Liver (tissue), 9 donors: ENCODE data around the gene METTL13. TPM values are rescaled to one million over a fixed set of nuclear protein-coding genes. Genes with fewer than 3 reads are reported as not detected.

Experiments
- DNase-seq: peaks from one replicate; pipeline ENCODE4 v3.0.0-alpha.2; 2017; ENCODE audit warnings: low spot score
- H3K27ac ChIP-seq, 2 donors: one replicate each; pipeline ENCODE4 v1.7.0; 2013; ENCODE audit warnings: inconsistent platforms in 2 of 2, low read length in 2 of 2, control low read depth in 1 of 2, low read depth in 1 of 2, mild to moderate bottlenecking in 1 of 2
- H3K27me3 ChIP-seq, 4 donors: one replicate each; pipeline versions ENCODE4 v1.6.1 to v1.7.0; 2013; ENCODE audit warnings: low read length in 3 of 4, inconsistent platforms in 1 of 4, mild to moderate bottlenecking in 1 of 4, moderate library complexity in 1 of 4; ENCODE audit not compliant: control insufficient read depth in 4 of 4, insufficient read depth in 4 of 4
- H3K36me3 ChIP-seq, 4 donors: one replicate each; pipeline versions ENCODE4 v1.6.1 to v1.7.0; 2013; ENCODE audit warnings: low read length in 3 of 4, mild to moderate bottlenecking in 3 of 4, low read depth in 1 of 4, moderate library complexity in 1 of 4; ENCODE audit not compliant: control insufficient read depth in 4 of 4, insufficient read depth in 3 of 4
- H3K4me1 ChIP-seq, 4 donors: one replicate each; pipeline versions ENCODE4 v1.6.1 to v1.7.0; 2013; ENCODE audit warnings: low read length in 3 of 4, mild to moderate bottlenecking in 3 of 4, moderate library complexity in 1 of 4; ENCODE audit not compliant: control insufficient read depth in 4 of 4, insufficient read depth in 4 of 4
- H3K4me3 ChIP-seq, 3 donors: one replicate each; pipeline versions ENCODE4 v1.6.1 to v1.7.0; 2013; ENCODE audit warnings: low read length in 3 of 3, control low read depth in 1 of 3, low read depth in 1 of 3, mild to moderate bottlenecking in 1 of 3
- H3K9ac ChIP-seq, 2 donors: one replicate each; pipeline ENCODE4 v1.7.0; 2013; ENCODE audit warnings: low read length in 2 of 2, mild to moderate bottlenecking in 2 of 2, moderate library complexity in 2 of 2, control low read depth in 1 of 2, low read depth in 1 of 2
- H3K9me3 ChIP-seq, 4 donors: one replicate each; pipeline versions ENCODE4 v1.6.1 to v1.7.0; 2013; ENCODE audit warnings: low read length in 3 of 4; ENCODE audit not compliant: control insufficient read depth in 4 of 4
- CTCF ChIP-seq: fragments of 150-350 bp; IDR thresholded peaks from 2 replicates; pipeline ENCODE4 v1.5.1; 2017; ENCODE audit warnings: improper control_type of control experiment, low read depth, low read length; ENCODE audit not compliant: missing input control
- FOXA1 ChIP-seq: IDR thresholded peaks from 2 replicates; pipeline ENCODE4 v1.6.1; 2016; ENCODE audit warnings: antibody characterized with exemption
- FOXA2 ChIP-seq: IDR thresholded peaks from 2 replicates; pipeline ENCODE4 v1.6.1; 2016; ENCODE audit warnings: antibody characterized with exemption
- GABPA ChIP-seq, 2 donors: IDR thresholded peaks in 1 of 2; conservative IDR thresholded peaks in 1 of 2; 2 replicates each; pipeline ENCODE4 v1.6.1; 2016; ENCODE audit warnings: antibody characterized with exemption in 2 of 2, mild to moderate bottlenecking in 1 of 2, moderate library complexity in 1 of 2
- HNF4G ChIP-seq: IDR thresholded peaks from 2 replicates; pipeline ENCODE4 v1.6.1; 2016; ENCODE audit warnings: antibody characterized with exemption
- JUND ChIP-seq, 2 donors: IDR thresholded peaks; 2 replicates each; pipeline ENCODE4 v1.6.1; 2016; ENCODE audit warnings: antibody characterized with exemption in 2 of 2
- NR2F2 ChIP-seq: IDR thresholded peaks from 2 replicates; pipeline ENCODE4 v1.6.1; 2016; ENCODE audit warnings: antibody characterized with exemption
- RAD21 ChIP-seq, 2 donors: IDR thresholded peaks; 2 replicates each; pipeline ENCODE4 v1.6.1; 2016; ENCODE audit warnings: antibody characterized with exemption in 2 of 2, mild to moderate bottlenecking in 2 of 2
- SP1 ChIP-seq: IDR thresholded peaks from 2 replicates; pipeline ENCODE4 v1.6.1; 2018; ENCODE audit warnings: antibody characterized with exemption, mild to moderate bottlenecking
- TAF1 ChIP-seq: conservative IDR thresholded peaks from 2 replicates; pipeline ENCODE4 v1.6.1; 2016; ENCODE audit warnings: antibody characterized with exemption, mild to moderate bottlenecking
- WGBS: extraction: QIAGEN DNeasy Blood & Tissue Kit; methylation state at CpG from one replicate; pipeline ENCODE4 v1.1.7; 2013; 5-methylcytosine and 5-hydroxymethylcytosine counted together
- polyA plus RNA-seq, 2 donors: library from polyadenylated mRNA; stranded (reverse) in 1 of 2; unstranded in 1 of 2; fragments of 200-250 nt in 1 of 2; fragments of >200 nt in 1 of 2; fragmentation: Nextera tagmentation in 1 of 2; extraction: Ambion mirVana in 1 of 2; gene quantifications; one replicate each; pipeline versions ENCODE4 v1.2.1 to v1.2.3, GENCODE V29; 2013 to 2015
- total RNA-seq, 2 donors: library from RNA; depleted of rRNA; stranded (reverse); fragments of >200 nt; gene quantifications; one replicate each; pipeline ENCODE4 v1.2.3, GENCODE V29; 2014
- TF ChIP-seq, protein P1 (sequence below): IDR thresholded peaks from 2 replicates; pipeline ENCODE4 v1.6.1; 2016; ENCODE audit warnings: antibody characterized with exemption
- TF ChIP-seq, protein P2 (sequence below): IDR thresholded peaks from 2 replicates; pipeline ENCODE4 v1.6.1; 2016; ENCODE audit warnings: antibody characterized with exemption
- TF ChIP-seq, protein P3 (sequence below): IDR thresholded peaks from 2 replicates; pipeline ENCODE4 v1.6.1; 2016; ENCODE audit warnings: antibody characterized with exemption, mild to moderate bottlenecking
- donor health status: healthy.
- donor health status: healthy.
- donor health status: healthy.
- donor health status: healthy.
- donor health status: healthy.

The METTL13 gene
- total and polyA plus RNA-seq, 4 donors, result 10.5 to 16.1 (median 13.4) TPM

GRCh38 chr1:171809834-171810233 lies 28.4 kb downstream of the METTL13 start:
- Histone ChIP-seq H3K36me3 (no peaks in the 10 kb centered on the region), H3K9me3 (no peaks in the 10 kb centered on the region), H3K9ac (no peak overlapping the region), H3K27ac (no peak overlapping the region), H3K4me3 (no peak overlapping the region), H3K4me1 (peaks cover 0 to 1% (median 0%) of the 10 kb centered on the region in 4 donors), H3K27me3 (no peaks in the 10 kb centered on the region)
- no peak for DNase-seq
- TF ChIP-seq FOXA2, result no peak
- TF ChIP-seq, protein P1, sequence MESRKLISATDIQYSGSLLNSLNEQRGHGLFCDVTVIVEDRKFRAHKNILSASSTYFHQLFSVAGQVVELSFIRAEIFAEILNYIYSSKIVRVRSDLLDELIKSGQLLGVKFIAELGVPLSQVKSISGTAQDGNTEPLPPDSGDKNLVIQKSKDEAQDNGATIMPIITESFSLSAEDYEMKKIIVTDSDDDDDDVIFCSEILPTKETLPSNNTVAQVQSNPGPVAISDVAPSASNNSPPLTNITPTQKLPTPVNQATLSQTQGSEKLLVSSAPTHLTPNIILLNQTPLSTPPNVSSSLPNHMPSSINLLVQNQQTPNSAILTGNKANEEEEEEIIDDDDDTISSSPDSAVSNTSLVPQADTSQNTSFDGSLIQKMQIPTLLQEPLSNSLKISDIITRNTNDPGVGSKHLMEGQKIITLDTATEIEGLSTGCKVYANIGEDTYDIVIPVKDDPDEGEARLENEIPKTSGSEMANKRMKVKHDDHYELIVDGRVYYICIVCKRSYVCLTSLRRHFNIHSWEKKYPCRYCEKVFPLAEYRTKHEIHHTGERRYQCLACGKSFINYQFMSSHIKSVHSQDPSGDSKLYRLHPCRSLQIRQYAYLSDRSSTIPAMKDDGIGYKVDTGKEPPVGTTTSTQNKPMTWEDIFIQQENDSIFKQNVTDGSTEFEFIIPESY, result no peak
- no peak for TF ChIP-seq NR2F2
- TF ChIP-seq HNF4G, result no peak
- TF ChIP-seq, protein P2, sequence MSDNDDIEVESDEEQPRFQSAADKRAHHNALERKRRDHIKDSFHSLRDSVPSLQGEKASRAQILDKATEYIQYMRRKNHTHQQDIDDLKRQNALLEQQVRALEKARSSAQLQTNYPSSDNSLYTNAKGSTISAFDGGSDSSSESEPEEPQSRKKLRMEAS, result no peak
- TF ChIP-seq, protein P3, sequence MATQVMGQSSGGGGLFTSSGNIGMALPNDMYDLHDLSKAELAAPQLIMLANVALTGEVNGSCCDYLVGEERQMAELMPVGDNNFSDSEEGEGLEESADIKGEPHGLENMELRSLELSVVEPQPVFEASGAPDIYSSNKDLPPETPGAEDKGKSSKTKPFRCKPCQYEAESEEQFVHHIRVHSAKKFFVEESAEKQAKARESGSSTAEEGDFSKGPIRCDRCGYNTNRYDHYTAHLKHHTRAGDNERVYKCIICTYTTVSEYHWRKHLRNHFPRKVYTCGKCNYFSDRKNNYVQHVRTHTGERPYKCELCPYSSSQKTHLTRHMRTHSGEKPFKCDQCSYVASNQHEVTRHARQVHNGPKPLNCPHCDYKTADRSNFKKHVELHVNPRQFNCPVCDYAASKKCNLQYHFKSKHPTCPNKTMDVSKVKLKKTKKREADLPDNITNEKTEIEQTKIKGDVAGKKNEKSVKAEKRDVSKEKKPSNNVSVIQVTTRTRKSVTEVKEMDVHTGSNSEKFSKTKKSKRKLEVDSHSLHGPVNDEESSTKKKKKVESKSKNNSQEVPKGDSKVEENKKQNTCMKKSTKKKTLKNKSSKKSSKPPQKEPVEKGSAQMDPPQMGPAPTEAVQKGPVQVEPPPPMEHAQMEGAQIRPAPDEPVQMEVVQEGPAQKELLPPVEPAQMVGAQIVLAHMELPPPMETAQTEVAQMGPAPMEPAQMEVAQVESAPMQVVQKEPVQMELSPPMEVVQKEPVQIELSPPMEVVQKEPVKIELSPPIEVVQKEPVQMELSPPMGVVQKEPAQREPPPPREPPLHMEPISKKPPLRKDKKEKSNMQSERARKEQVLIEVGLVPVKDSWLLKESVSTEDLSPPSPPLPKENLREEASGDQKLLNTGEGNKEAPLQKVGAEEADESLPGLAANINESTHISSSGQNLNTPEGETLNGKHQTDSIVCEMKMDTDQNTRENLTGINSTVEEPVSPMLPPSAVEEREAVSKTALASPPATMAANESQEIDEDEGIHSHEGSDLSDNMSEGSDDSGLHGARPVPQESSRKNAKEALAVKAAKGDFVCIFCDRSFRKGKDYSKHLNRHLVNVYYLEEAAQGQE, result no peak
- no peak for TF ChIP-seq CTCF
- TF ChIP-seq TAF1, result no peak
- TF ChIP-seq SP1, result no peak
- no peak for TF ChIP-seq FOXA1
- no peak for TF ChIP-seq JUND (IDR thresholded peaks at IDR 0.05)
- no peak for TF ChIP-seq RAD21 (IDR thresholded peaks at IDR 0.05)
- 82% methylated on average over 2 of the region's 2 CpGs for WGBS

- no peak for DNase-seq
- no peaks in the 10 kb centered on the region for H3K36me3 ChIP-seq
- H3K27me3 ChIP-seq, result no peaks in the 10 kb centered on the region
- H3K27ac ChIP-seq, result no peak overlapping the region
- H3K9ac ChIP-seq, result no peak overlapping the region
- peaks cover 0 to 1% (median 0%) of the 10 kb centered on the region in 4 donors for H3K4me1 ChIP-seq
- H3K4me3 ChIP-seq, result no peak overlapping the region
- TF ChIP-seq FOXA1, result no peak
- no peak for TF ChIP-seq GABPA (IDR thresholded peaks at IDR 0.05 in 1 of 2, conservative IDR thresholded peaks at IDR 0.05 in 1 of 2)
- TF ChIP-seq SP1, result no peak
- no peak for TF ChIP-seq TAF1
- no peak for TF ChIP-seq JUND (IDR thresholded peaks at IDR 0.05)
- TF ChIP-seq, protein P2, result no peak
- no peaks in the 10 kb centered on the region for H3K9me3 ChIP-seq
These were observed 30.2 kb downstream of the METTL13 start for GRCh38 chr1:171811672-171812071.
